Osteoblast (primary cell): ENCODE data around the gene PTTG1. TPM values are rescaled to one million over a fixed set of nuclear protein-coding genes. Genes with fewer than 3 reads are reported as not detected.

Source experiments
- DNase-seq: peaks from one replicate; pipeline ENCODE4 v3.0.0; 2011; ENCODE audit warnings: low spot score, mixed read lengths; ENCODE audit not compliant: insufficient read length; ENCODE audit errors: missing footprints
- H2AFZ ChIP-seq: 2 replicates; pipeline ENCODE4 v1.6.0; 2011; ENCODE audit warnings: mild to moderate bottlenecking, low read length
- H3K27ac ChIP-seq: 2 replicates; pipeline ENCODE4 v1.5.1; 2011; ENCODE audit warnings: mild to moderate bottlenecking, low read depth, low read length, moderate library complexity
- H3K27me3 ChIP-seq: 2 replicates; pipeline ENCODE4 v1.6.0; 2012; ENCODE audit warnings: mild to moderate bottlenecking, control low read depth, inconsistent platforms, low read length, moderate library complexity; ENCODE audit not compliant: insufficient read depth
- H3K36me3 ChIP-seq: 2 replicates; pipeline ENCODE4 v1.5.1; 2011; ENCODE audit warnings: mild to moderate bottlenecking, low read length, control low read depth, moderate library complexity; ENCODE audit not compliant: insufficient read depth
- H3K4me1 ChIP-seq: 2 replicates; pipeline ENCODE4 v1.5.1; 2011; ENCODE audit warnings: mild to moderate bottlenecking, low read length, control low read depth, moderate library complexity; ENCODE audit not compliant: insufficient read depth
- H3K4me2 ChIP-seq: 2 replicates; pipeline ENCODE4 v1.6.0; 2011; ENCODE audit warnings: mild to moderate bottlenecking, low read length; ENCODE audit not compliant: insufficient read depth
- H3K4me3 ChIP-seq: fragments of 200-600 bp; sonication (generic); 3 replicates; pipeline ENCODE4 v1.5.1; 2012; ENCODE audit warnings: mild to moderate bottlenecking, low read length, inconsistent platforms; ENCODE audit not compliant: insufficient read depth
- H3K79me2 ChIP-seq: 2 replicates; pipeline ENCODE4 v1.6.0; 2012; ENCODE audit warnings: mild to moderate bottlenecking, low read length, control low read depth, inconsistent platforms; ENCODE audit not compliant: insufficient read depth
- H3K9me3 ChIP-seq: 2 replicates; pipeline ENCODE4 v1.5.1; 2011; ENCODE audit warnings: low read depth, low read length, control low read depth
- H4K20me1 ChIP-seq: 2 replicates; pipeline ENCODE4 v1.6.0; 2012; ENCODE audit warnings: mild to moderate bottlenecking, low read length, control low read depth; ENCODE audit not compliant: insufficient read depth
- CTCF ChIP-seq: IDR thresholded peaks from 2 replicates; pipeline ENCODE4 v1.5.1; 2011; ENCODE audit warnings: mild to moderate bottlenecking, low read depth, low read length, moderate library complexity; ENCODE audit errors: extremely low read depth
- total RNA-seq: library from RNA; depleted of rRNA; stranded (reverse); fragments of >200 nt; gene quantifications from 2 replicates; pipeline ENCODE4 v1.2.3, GENCODE V29; 2012

PTTG1 gene
- total RNA-seq, 1 donor, result 41.3 TPM

DNA sequence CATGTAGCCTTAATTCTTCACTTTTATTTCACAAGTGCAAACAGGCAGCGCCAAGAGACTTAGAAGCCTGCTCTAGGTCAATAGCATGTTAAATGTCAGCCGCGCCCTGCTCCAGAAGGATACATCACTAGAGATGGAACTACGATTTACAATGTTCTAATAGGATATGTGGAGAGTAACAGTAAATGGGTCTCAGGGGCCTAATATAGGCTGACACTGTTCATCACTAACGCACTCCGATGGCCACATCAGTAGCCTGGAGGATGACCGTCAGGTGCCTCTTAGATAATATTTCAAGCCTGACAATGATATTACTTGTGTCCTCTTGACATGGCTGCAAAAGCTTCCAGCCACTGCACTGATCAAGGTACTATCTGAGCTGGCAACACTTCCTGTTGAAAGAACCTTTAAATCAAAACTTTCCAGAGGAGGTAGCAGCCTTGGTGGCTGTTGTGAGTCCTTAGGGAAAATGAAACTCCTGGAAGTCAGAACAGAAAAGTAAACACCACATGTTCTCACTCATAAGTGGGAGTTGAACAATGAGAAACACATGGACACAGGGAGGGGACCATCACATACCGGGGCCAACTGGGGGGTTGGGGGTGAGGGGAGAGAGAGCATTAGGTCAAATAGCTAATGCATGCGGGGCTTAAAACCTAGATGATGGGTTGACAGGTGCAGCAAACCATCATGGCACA, 35.0 kb downstream of the PTTG1 start:
- H3K4me2 ChIP-seq, result no peak overlapping the region

DNA sequence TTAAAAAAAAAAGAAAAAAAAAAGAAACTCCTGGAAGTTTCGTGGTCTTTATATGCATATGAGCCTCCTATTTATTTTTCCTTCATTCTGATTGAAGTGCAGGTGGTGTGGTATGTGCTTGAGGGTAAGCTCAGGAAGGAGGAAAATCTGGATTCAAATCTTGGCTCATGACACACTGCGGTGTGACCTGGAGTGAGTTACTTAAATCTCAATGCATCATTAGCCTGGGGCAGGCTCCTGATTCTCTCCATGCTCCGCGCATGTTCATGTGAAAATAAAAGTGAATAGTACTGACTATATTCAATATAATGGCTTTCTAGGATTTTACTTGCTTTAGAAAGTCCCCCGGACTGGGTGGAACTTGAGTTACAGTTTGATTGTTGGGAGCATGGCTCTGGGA, 35.6 kb downstream of the PTTG1 start:
- peaks cover 18% of the 10 kb centered on the region for H3K27me3 ChIP-seq
- H3K4me2 ChIP-seq, result no peak overlapping the region
- H4K20me1 ChIP-seq, result no peaks in the 10 kb centered on the region
- H2AFZ ChIP-seq, result no peak overlapping the region
- no peaks in the 10 kb centered on the region for H3K79me2 ChIP-seq
- H3K4me1 ChIP-seq, result peaks cover 12% of the 10 kb centered on the region
- no peak overlapping the region for H3K27ac ChIP-seq
- DNase-seq, result no peak
- H3K4me3 ChIP-seq, result no peak overlapping the region
- no peaks in the 10 kb centered on the region for H3K36me3 ChIP-seq
- no peaks in the 10 kb centered on the region for H3K9me3 ChIP-seq
- no peak for TF ChIP-seq CTCF

More for the DNA sequence above, 35.0 kb downstream of the PTTG1 start:
- H3K79me2 ChIP-seq, result no peaks in the 10 kb centered on the region
- peaks cover 18% of the 10 kb centered on the region for H3K27me3 ChIP-seq
- no peak for TF ChIP-seq CTCF
- no peak overlapping the region for H3K27ac ChIP-seq
- H2AFZ ChIP-seq, result no peak overlapping the region
- peaks cover 8% of the 10 kb centered on the region for H3K4me1 ChIP-seq
- DNase-seq, result no peak
- H4K20me1 ChIP-seq, result no peaks in the 10 kb centered on the region
- no peaks in the 10 kb centered on the region for H3K9me3 ChIP-seq
- no peaks in the 10 kb centered on the region for H3K36me3 ChIP-seq
- no peak overlapping the region for H3K4me3 ChIP-seq

GRCh38 chr5:160458806-160459800, 37.4 kb downstream of the PTTG1 start:
- Histone ChIP-seq H3K27me3 (peaks cover 11% of the 10 kb centered on the region), H3K4me1 (peaks cover 25% of the 10 kb centered on the region), H2AFZ (no peak overlapping the region), H3K79me2 (no peaks in the 10 kb centered on the region), H3K36me3 (no peaks in the 10 kb centered on the region), H3K27ac (no peak overlapping the region), H4K20me1 (no peaks in the 10 kb centered on the region), H3K9me3 (no peaks in the 10 kb centered on the region), H3K4me3 (no peak overlapping the region), H3K4me2 (no peak overlapping the region)
- TF ChIP-seq CTCF, result no peak
- DNase-seq, result no peak
